H1 (cell line): Measurements from ENCODE around the gene SPG11. TPM values are rescaled to one million over a fixed set of nuclear protein-coding genes. Genes with fewer than 3 reads are reported as not detected.

Experiments
- ASH2L ChIP-seq: fragments of 200-600, 300-600 bp; sonication (generic); IDR thresholded peaks from one replicate; pipeline ENCODE4 v1.7.1; 2017; ENCODE audit warnings: low read length
- BCL11A ChIP-seq, 2 experiments: IDR thresholded peaks; one replicate each; pipeline ENCODE4 v1.6.1; 2011; ENCODE audit warnings: low read depth in 2 of 2, low read length in 2 of 2, mild to moderate bottlenecking in 2 of 2
- SIN3A ChIP-seq, 2 experiments: IDR thresholded peaks in 1 of 2; conservative IDR thresholded peaks in 1 of 2; 2 replicates each; pipeline ENCODE4 v1.6.1; 2011 to 2012; ENCODE audit warnings: low read length in 2 of 2, improper control_type of control experiment in 1 of 2, low read depth in 1 of 2, mild to moderate bottlenecking in 1 of 2
- SP4 ChIP-seq: IDR thresholded peaks from 2 replicates; pipeline ENCODE4 v1.6.1; 2012; ENCODE audit warnings: low read length, inconsistent platforms
- polyA plus RNA-seq, 7 experiments: library from polyadenylated mRNA; depleted of rRNA in 3 of 7; stranded (reverse) in 5 of 7; unstranded in 2 of 7; fragments of >200 nt in 5 of 7; fragments of 200-250 nt in 2 of 7; gene quantifications; 1 replicate in 5 of 7; 2 replicates in 1 of 7; 4 replicates in 1 of 7; pipeline versions ENCODE4 v1.2.1 to v1.2.3, GENCODE V29; 2011 to 2013; ENCODE audit warnings: missing spikeins in 2 of 7, mixed read lengths in 2 of 7
- total RNA-seq: library from RNA; stranded (reverse); fragmentation: NEBNext Ultra II Directional; extraction: Animal tissue kit (Norgen Biotek cat#: 25700); gene quantifications from 2 replicates; pipeline ENCODE4 v1.2.1, GENCODE V29; 2021

The SPG11 gene
- total and polyA plus RNA-seq, 2 of the 8 experiments (the other 6 are each of a cell fraction or from before 2014, with no cell fraction given) = 37.1 to 38.6 TPM

DNA sequence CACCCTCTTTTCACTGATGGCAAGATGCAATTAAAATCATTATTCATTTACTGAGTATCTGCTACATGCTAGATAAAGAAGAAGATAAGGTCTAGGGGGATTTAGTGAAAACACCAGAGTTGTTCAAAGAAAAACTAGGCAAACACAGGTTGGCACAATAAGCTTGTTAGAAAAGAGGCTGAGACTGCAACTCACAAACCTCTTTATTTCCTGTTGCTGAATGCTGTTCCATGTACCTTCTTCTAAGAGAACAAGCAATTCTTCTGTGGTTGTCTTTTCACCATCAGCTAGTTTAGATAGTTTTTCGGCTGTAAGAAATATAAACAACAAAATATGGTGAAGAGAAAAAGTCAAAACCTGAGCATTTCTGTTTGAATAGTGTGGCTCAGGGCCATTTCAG, 65.4 kb downstream of the SPG11 start (continued):
- TF ChIP-seq SP4 (no peak), ASH2L (no peak), SIN3A (conservative IDR thresholded peaks at IDR 0.05 in 1 of 2, IDR thresholded peaks at IDR 0.05 in 1 of 2; ENCODE audit: low read depth in 1 of 2, low read length in 2 of 2) (no peak), BCL11A (IDR thresholded peaks at IDR 0.05; ENCODE audit: low read depth in 2 of 2, low read length in 2 of 2) (no peak)
